ENCODE data around the gene TUBB4B. TPM values are rescaled to one million over a fixed set of nuclear protein-coding genes. Genes with fewer than 3 reads are reported as not detected.

TUBB4B gene
- polyA plus RNA-seq, 2 donors: 415 to 578 TPM

DNA sequence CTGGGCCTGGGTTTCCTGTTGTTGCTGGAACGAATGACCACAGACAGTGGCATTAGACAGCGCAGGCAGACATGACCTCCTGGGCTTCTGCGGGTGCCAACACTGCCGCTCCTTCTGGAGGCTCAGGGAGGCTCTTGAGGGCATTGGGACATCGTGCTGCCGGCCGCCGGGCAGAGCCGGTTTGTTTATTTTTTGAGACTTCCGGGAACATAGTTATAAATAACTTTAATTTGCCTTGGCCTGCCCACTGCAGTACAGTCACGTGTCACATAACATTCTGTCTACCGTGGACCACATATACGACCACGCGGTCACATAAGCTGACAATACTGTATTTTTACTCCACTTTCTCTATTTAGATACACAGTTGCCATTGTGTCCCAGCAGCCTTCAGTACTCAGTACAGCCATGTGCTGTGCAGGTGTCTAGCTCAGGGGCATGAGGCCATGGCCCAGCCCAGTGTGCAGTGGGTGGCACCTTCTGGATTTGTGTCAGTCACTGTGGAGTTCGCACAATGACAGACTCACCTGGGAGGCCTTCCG is 28.2 kb downstream of the TUBB4B start:
- Histone ChIP-seq H3K4me3 (ENCODE audit: low read depth in 1 of 2, low read length in 2 of 2) (no peak overlapping the region), H3K36me3 (ENCODE audit: control insufficient read depth in 2 of 2, insufficient read depth in 2 of 2, low read length in 1 of 2) (peaks cover 4 to 37% of the 10 kb centered on the region in 2 donors), H3K4me1 (ENCODE audit: control insufficient read depth in 2 of 2, insufficient read depth in 2 of 2, low read length in 1 of 2) (peaks cover 5 to 12% of the 10 kb centered on the region in 2 donors), H3K27me3 (ENCODE audit: control insufficient read depth in 1 of 2, insufficient read depth in 2 of 2, low read length in 2 of 2) (no peaks in the 10 kb centered on the region), H3K9me3 (ENCODE audit: control insufficient read depth in 2 of 2, insufficient read depth in 1 of 2, low read depth in 1 of 2, low read length in 1 of 2) (no peaks in the 10 kb centered on the region), H3K27ac (ENCODE audit: low read depth in 2 of 2, low read length in 1 of 2) (peak overlapping the region in 1 of 2 donors; percentile 58)
- WGBS, 2 donors: 36 to 46% methylated on average over 17 of the region's 17 CpGs

DNA sequence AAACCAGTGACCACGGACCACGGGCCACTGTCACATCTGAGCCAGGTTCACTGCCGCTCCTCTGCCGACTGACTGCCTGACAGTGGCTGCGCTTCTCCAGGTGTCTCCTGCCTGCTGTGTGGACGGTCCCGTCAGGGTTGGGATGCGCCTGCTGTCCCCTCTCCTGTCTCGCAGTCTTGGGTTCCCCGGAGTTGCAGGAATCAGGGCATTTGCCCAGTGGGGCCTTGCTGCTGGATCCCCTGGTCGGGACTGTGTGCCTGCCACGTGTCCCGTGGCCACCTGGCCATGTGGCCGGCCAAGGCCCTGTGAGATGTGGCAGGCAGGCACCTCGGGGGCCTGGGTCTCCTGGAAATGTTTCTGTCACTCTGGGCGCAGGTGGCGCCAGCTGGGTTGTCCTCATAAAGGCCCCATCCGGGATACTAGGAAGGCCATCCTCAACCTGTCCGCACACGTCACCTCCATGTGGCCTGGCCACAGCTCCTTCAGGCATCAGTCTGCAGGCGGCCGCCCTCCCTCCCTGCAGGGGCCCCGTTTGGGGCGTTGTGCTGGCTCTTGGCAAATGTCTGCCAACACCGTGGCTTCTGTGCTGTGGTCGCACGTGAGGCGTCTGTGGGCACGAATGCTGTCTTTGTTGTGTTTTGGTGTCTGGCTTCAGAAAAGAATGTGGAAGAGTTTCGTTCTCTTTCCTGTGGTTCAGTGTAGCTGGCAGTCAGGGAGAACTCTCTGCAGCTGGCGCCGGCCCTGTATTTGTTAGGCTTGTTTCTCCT is 30.0 kb downstream of the TUBB4B start:
- H3K4me1 ChIP-seq (ENCODE audit: control insufficient read depth in 2 of 2, insufficient read depth in 2 of 2, low read length in 1 of 2): peaks cover 5 to 13% of the 10 kb centered on the region in 2 donors
- no peaks in the 10 kb centered on the region for H3K27me3 ChIP-seq (ENCODE audit: control insufficient read depth in 1 of 2, insufficient read depth in 2 of 2, low read length in 2 of 2)
- 77 to 82% methylated on average over 32 of the region's 32 CpGs for WGBS, 2 donors
- H3K36me3 ChIP-seq (ENCODE audit: control insufficient read depth in 2 of 2, insufficient read depth in 2 of 2, low read length in 1 of 2): peaks cover 0 to 31% of the 10 kb centered on the region in 2 donors
- no peak overlapping the region for H3K4me3 ChIP-seq (ENCODE audit: low read depth in 1 of 2, low read length in 2 of 2)
- H3K27ac ChIP-seq (ENCODE audit: low read depth in 2 of 2, low read length in 1 of 2): no peak overlapping the region
- no peaks in the 10 kb centered on the region for H3K9me3 ChIP-seq (ENCODE audit: control insufficient read depth in 2 of 2, insufficient read depth in 1 of 2, low read depth in 1 of 2, low read length in 1 of 2)

DNA sequence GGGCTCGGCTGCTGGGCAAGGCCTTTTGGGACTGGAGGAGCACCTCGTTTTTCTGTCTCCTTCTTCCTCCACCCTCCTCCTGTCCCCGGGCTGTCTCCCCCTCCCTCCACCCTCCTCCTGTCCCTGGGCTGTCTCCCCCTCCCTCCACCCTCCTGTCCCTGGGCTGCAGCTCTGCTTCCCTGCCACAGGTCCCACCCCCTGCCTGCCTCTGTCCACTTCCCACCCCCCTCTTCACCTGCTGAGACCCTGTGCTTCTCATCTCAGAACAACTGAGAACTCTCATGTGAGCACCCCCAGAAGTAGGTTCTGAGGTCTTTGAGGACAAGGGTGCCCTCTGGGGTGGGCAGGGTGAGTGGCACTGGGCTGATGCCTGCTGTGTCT is 30.6 kb downstream of the TUBB4B start:
- Histone ChIP-seq H3K27ac (ENCODE audit: low read depth in 2 of 2, low read length in 1 of 2) (no peak overlapping the region), H3K36me3 (ENCODE audit: control insufficient read depth in 2 of 2, insufficient read depth in 2 of 2, low read length in 1 of 2) (peaks cover 0 to 25% of the 10 kb centered on the region in 2 donors), H3K4me3 (ENCODE audit: low read depth in 1 of 2, low read length in 2 of 2) (no peak overlapping the region), H3K27me3 (ENCODE audit: control insufficient read depth in 1 of 2, insufficient read depth in 2 of 2, low read length in 2 of 2) (no peaks in the 10 kb centered on the region), H3K4me1 (ENCODE audit: control insufficient read depth in 2 of 2, insufficient read depth in 2 of 2, low read length in 1 of 2) (peaks cover 5 to 13% of the 10 kb centered on the region in 2 donors), H3K9me3 (ENCODE audit: control insufficient read depth in 2 of 2, insufficient read depth in 1 of 2, low read depth in 1 of 2, low read length in 1 of 2) (no peaks in the 10 kb centered on the region)
- 37 to 38% methylated on average over 3 of the region's 3 CpGs for WGBS, 2 donors

DNA sequence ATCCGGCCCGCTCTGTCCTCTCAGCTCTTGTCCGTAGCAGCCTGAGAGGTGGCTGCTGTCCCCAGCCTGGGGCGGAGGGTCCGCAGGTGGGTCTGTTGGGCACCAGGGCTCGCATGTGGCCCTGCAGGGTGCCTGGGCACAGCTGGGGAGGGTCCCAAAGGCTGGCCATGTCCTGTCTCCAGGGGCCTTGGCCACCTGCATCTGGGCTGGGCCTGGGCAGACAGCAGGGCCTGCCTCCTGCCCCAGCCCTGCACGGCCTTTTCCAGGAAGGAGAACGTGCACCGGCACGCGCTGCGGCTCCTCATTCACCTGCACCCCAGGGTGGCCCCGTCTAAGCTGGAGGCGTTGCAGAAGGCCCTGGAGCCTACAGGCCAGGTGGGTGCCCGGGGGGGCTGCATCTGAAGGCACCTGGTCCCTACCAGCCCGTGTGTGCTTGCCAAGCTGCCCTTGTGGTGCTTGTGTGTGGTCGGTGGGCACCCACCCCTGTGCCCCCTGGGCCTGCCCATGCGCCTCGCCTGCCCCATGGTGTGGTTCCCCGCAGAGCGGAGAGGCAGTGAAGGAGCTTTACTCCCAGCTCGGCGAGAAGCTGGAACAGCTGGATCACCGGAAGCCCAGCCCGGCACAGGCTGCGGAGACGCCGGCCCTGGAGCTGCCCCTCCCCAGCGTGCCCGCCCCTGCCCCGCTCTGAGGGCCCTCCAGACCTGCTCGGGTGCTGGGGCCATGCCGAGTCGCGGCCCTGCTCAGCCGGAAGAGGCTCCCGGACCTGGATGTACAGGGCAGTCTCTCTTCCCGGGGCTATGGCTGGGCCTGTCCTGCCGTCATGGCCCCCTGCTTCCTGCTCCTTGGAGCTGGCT is 31.4 kb downstream of the TUBB4B start:
- WGBS, 2 donors: 89% methylated on average over 37 to 39 of the region's 39 CpGs
- no peaks in the 10 kb centered on the region for H3K9me3 ChIP-seq (ENCODE audit: control insufficient read depth in 2 of 2, insufficient read depth in 1 of 2, low read depth in 1 of 2, low read length in 1 of 2)
- no peaks in the 10 kb centered on the region for H3K27me3 ChIP-seq (ENCODE audit: control insufficient read depth in 1 of 2, insufficient read depth in 2 of 2, low read length in 2 of 2)
- H3K4me3 ChIP-seq (ENCODE audit: low read depth in 1 of 2, low read length in 2 of 2): no peak overlapping the region
- peaks cover 0 to 20% of the 10 kb centered on the region in 2 donors for H3K36me3 ChIP-seq (ENCODE audit: control insufficient read depth in 2 of 2, insufficient read depth in 2 of 2, low read length in 1 of 2)
- no peak overlapping the region for H3K27ac ChIP-seq (ENCODE audit: low read depth in 2 of 2, low read length in 1 of 2)
- H3K4me1 ChIP-seq (ENCODE audit: control insufficient read depth in 2 of 2, insufficient read depth in 2 of 2, low read length in 1 of 2): peaks cover 5 to 19% of the 10 kb centered on the region in 2 donors

DNA sequence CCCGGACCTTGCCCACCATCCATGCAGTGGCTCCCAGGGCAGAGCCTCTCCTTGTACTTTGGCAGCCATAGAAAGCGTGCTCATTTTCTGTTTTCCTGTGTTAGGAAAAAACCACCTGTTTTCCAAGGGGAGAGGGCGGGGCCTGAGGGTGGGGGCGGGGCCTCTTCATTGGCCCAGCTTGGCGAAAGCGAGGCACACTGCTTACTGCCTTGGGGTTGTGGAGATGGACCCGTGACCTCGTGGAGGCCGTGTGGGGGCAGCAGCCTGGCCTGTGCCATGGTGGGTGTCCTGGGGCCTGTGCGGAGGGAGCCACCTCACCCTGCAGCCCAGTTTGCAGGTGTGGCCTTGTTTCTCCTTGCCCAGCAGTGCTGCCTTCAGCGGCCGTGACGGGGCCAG is 32.0 kb downstream of the TUBB4B start:
- no peaks in the 10 kb centered on the region for H3K9me3 ChIP-seq (ENCODE audit: control insufficient read depth in 2 of 2, insufficient read depth in 1 of 2, low read depth in 1 of 2, low read length in 1 of 2)

DNA sequence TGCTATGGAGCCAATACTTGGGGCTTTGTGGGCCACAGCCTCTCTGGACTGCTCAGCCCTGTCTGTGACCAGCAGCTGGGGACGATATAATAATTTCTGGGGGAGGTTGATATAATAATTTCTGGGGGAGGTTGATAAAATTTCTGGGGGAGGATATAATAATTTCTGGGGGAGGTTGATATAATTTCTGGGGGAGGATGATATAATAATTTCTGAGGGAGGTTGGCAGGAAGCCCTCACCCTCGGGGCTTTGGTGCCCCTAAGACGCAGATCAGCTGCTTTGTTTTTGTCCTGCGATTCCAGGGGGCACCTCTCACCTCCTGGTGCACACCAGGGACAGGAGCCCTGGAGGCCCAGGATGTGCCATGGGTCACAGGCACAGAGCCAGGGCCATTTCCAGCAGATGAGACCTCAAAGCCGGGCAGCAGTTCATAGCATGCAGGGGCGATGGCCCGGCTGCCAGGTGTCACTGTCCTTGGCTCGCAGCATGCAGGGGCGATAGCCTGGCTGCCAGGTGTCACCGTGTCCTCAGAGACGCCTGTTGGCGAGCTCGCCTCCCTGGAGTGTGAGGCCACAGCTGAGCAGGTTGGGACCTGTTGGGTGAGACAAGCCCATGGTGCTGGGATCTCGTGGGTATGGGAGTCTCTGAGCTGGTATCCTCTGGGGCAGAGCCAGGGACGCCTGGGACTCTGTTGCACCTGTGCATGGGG is 32.7 kb downstream of the TUBB4B start:
- WGBS, 2 donors: 51 to 56% methylated on average over 15 of the region's 15 CpGs
- Histone ChIP-seq H3K27ac (ENCODE audit: low read depth in 2 of 2, low read length in 1 of 2) (peak overlapping the region in 1 of 2 donors; percentile 92), H3K4me1 (ENCODE audit: control insufficient read depth in 2 of 2, insufficient read depth in 2 of 2, low read length in 1 of 2) (peaks cover 4 to 21% of the 10 kb centered on the region in 2 donors), H3K27me3 (ENCODE audit: control insufficient read depth in 1 of 2, insufficient read depth in 2 of 2, low read length in 2 of 2) (peaks cover 0 to 6% of the 10 kb centered on the region in 2 donors), H3K9me3 (ENCODE audit: control insufficient read depth in 2 of 2, insufficient read depth in 1 of 2, low read depth in 1 of 2, low read length in 1 of 2) (peaks cover 0 to under 1% of the 10 kb centered on the region in 2 donors), H3K36me3 (ENCODE audit: control insufficient read depth in 2 of 2, insufficient read depth in 2 of 2, low read length in 1 of 2) (peaks cover 0 to 12% of the 10 kb centered on the region in 2 donors), H3K4me3 (ENCODE audit: low read depth in 1 of 2, low read length in 2 of 2) (no peak overlapping the region)

More for the DNA sequence above, 32.0 kb downstream of the TUBB4B start:
- peaks cover 0 to 16% of the 10 kb centered on the region in 2 donors for H3K36me3 ChIP-seq (ENCODE audit: control insufficient read depth in 2 of 2, insufficient read depth in 2 of 2, low read length in 1 of 2)
- peaks cover 5 to 20% of the 10 kb centered on the region in 2 donors for H3K4me1 ChIP-seq (ENCODE audit: control insufficient read depth in 2 of 2, insufficient read depth in 2 of 2, low read length in 1 of 2)
- no peak overlapping the region for H3K4me3 ChIP-seq (ENCODE audit: low read depth in 1 of 2, low read length in 2 of 2)
- WGBS, 2 donors: 76% methylated on average over 13 of the region's 13 CpGs
- H3K27ac ChIP-seq (ENCODE audit: low read depth in 2 of 2, low read length in 1 of 2): no peak overlapping the region
- H3K27me3 ChIP-seq (ENCODE audit: control insufficient read depth in 1 of 2, insufficient read depth in 2 of 2, low read length in 2 of 2): peaks cover 0 to under 1% of the 10 kb centered on the region in 2 donors

DNA sequence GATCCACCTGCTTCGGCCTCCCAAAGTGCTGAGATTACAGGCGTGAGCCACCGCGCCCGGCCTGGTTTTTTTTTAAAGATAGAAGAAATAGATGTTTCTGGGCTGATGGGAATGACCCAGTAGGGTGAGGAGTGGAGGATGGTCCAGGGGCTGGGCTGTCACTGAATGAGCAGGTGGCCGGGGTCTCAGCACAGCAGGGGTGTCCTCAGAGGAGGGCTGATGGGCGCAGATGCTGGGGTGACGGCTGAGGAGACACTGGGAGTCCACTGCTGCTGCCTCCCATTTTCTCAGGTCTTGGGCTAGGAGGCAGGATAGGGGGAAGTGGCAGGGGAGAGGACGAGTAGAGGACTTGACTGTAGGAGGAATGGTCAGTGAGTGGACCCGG is 34.1 kb downstream of the TUBB4B start:
- Histone ChIP-seq H3K9me3 (ENCODE audit: control insufficient read depth in 2 of 2, insufficient read depth in 1 of 2, low read depth in 1 of 2, low read length in 1 of 2) (peaks cover 0 to 3% of the 10 kb centered on the region in 2 donors), H3K27ac (ENCODE audit: low read depth in 2 of 2, low read length in 1 of 2) (no peak overlapping the region), H3K27me3 (ENCODE audit: control insufficient read depth in 1 of 2, insufficient read depth in 2 of 2, low read length in 2 of 2) (peaks cover 0 to 6% of the 10 kb centered on the region in 2 donors), H3K4me3 (ENCODE audit: low read depth in 1 of 2, low read length in 2 of 2) (no peak overlapping the region), H3K4me1 (ENCODE audit: control insufficient read depth in 2 of 2, insufficient read depth in 2 of 2, low read length in 1 of 2) (peaks cover 0 to 20% of the 10 kb centered on the region in 2 donors), H3K36me3 (ENCODE audit: control insufficient read depth in 2 of 2, insufficient read depth in 2 of 2, low read length in 1 of 2) (peaks cover 0 to 17% of the 10 kb centered on the region in 2 donors)
- 82 to 91% methylated on average over 10 of the region's 10 CpGs for WGBS, 2 donors

DNA sequence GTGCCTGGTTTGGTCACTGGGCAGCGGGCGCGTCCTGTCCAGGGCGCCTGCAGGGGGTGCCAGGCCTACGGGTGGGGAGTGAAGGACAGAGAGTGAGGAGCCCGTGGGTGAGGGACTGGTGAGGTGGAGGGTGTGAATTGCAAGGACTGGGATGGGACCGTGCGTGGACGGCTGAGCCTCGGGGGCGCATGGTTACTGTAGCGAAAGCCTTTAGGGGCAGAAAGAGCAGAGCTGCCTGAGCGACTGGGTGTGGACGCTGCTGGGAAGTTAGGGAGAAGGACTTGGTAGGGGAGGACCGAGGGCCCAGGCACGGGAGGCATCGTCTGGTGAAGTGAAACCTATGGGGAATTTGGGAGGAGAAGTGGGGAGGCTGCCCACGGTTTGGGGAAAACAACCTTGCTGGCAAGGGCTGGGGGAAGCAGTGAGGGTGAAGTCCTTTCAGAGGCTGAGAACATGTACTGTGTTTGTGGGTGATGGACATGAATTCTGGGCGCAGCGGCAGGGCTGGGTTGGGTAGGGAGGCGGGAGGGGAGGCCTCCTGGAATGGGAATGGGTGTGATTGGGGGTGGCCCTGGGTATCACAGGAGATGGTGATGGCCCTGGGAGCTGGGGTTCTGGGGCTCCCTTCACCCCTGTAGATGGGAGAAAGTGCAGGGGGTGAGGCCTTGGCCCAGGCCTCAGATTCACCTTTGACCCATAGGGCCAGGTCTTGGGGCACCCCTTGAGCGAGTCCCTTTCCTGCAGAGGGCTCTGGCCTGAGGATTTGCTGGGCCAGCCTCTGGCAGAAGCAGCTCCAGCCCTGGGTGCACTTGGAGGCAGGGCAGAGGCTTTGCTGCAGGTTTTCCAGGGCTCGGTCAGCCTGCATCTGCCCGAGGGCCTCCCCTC is 34.7 kb downstream of the TUBB4B start:
- H3K27me3 ChIP-seq (ENCODE audit: control insufficient read depth in 1 of 2, insufficient read depth in 2 of 2, low read length in 2 of 2): peaks cover 0 to 6% of the 10 kb centered on the region in 2 donors
- H3K4me1 ChIP-seq (ENCODE audit: control insufficient read depth in 2 of 2, insufficient read depth in 2 of 2, low read length in 1 of 2): peaks cover 0 to 20% of the 10 kb centered on the region in 2 donors
- H3K4me3 ChIP-seq (ENCODE audit: low read depth in 1 of 2, low read length in 2 of 2): no peak overlapping the region

More for the DNA sequence above, 34.7 kb downstream of the TUBB4B start:
- WGBS, 2 donors: 77 to 80% methylated on average over 24 of the region's 24 CpGs
- H3K36me3 ChIP-seq (ENCODE audit: control insufficient read depth in 2 of 2, insufficient read depth in 2 of 2, low read length in 1 of 2): peaks cover 0 to 17% of the 10 kb centered on the region in 2 donors
- peak overlapping the region in 1 of 2 donors; percentile 13 for H3K27ac ChIP-seq (ENCODE audit: low read depth in 2 of 2, low read length in 1 of 2)
- H3K9me3 ChIP-seq (ENCODE audit: control insufficient read depth in 2 of 2, insufficient read depth in 1 of 2, low read depth in 1 of 2, low read length in 1 of 2): peaks cover 0 to 3% of the 10 kb centered on the region in 2 donors
